DND-41 (cell line): ENCODE data around the gene KCNT1.
"Not testable (repeated sequence)": the region's sequence is repeated elsewhere in the genome, so short reads cannot be mapped to it uniquely, and the experiment has no call there.

Source experiments
- ATAC-seq: fragments of 200-7000 bp; cut with Tn5 transposase; 3 replicates; pipeline ENCODE4 v1.9.1; 2021; ENCODE audit warnings: low read depth; ENCODE audit not compliant: insufficient read depth
- DNase-seq: peaks from one replicate; pipeline ENCODE4 v3.0.0-alpha.2; 2020
- H2AFZ ChIP-seq: 2 replicates; pipeline ENCODE4 v1.6.0; 2012; ENCODE audit warnings: low read depth, low read length
- H3K27ac ChIP-seq: 2 replicates; pipeline ENCODE4 v1.5.1; 2012; ENCODE audit warnings: low read length, inconsistent platforms
- H3K27me3 ChIP-seq: fragments of 200-600 bp; sonication (generic); 2 replicates; pipeline ENCODE4 v1.6.0; 2012; ENCODE audit warnings: low read length, mild to moderate bottlenecking, inconsistent platforms; ENCODE audit not compliant: insufficient read depth, poor library complexity
- H3K36me3 ChIP-seq: 2 replicates; pipeline ENCODE4 v1.5.1; 2012; ENCODE audit warnings: low read length, inconsistent platforms; ENCODE audit not compliant: insufficient read depth
- H3K4me1 ChIP-seq: 2 replicates; pipeline ENCODE4 v1.5.1; 2012; ENCODE audit warnings: mild to moderate bottlenecking, low read length; ENCODE audit not compliant: insufficient read depth
- H3K4me2 ChIP-seq: 2 replicates; pipeline ENCODE4 v1.6.0; 2012; ENCODE audit warnings: mild to moderate bottlenecking, moderate library complexity, low read length, inconsistent platforms; ENCODE audit not compliant: insufficient read depth
- H3K4me3 ChIP-seq, 2 experiments: fragments of 200-600 bp in 1 of 2; shearing (Covaris generic) in 1 of 2; 2 replicates each; pipeline ENCODE4 v1.5.1; 2012 to 2016; ENCODE audit warnings: inconsistent platforms in 2 of 2, low read length in 2 of 2, mild to moderate bottlenecking in 2 of 2, low read depth in 1 of 2, moderate library complexity in 1 of 2
- H3K79me2 ChIP-seq: 2 replicates; pipeline ENCODE4 v1.6.0; 2012; ENCODE audit warnings: low read length, inconsistent platforms; ENCODE audit not compliant: insufficient read depth
- H3K9ac ChIP-seq: 2 replicates; pipeline ENCODE4 v1.6.0; 2012; ENCODE audit warnings: low read depth, mild to moderate bottlenecking, inconsistent platforms, low read length, moderate library complexity
- H3K9me3 ChIP-seq: 2 replicates; pipeline ENCODE4 v1.5.1; 2012; ENCODE audit warnings: low read length, moderate library complexity, mild to moderate bottlenecking, inconsistent platforms; ENCODE audit not compliant: insufficient read depth, severe bottlenecking
- H4K20me1 ChIP-seq: 2 replicates; pipeline ENCODE4 v1.6.0; 2012; ENCODE audit warnings: low read length; ENCODE audit not compliant: insufficient read depth
- EZH2 ChIP-seq: IDR thresholded peaks from 3 replicates; pipeline ENCODE4 v1.6.1; 2012; ENCODE audit warnings: borderline replicate concordance, low read depth, mild to moderate bottlenecking, moderate library complexity, low read length, inconsistent platforms; ENCODE audit not compliant: severe bottlenecking
- TF ChIP-seq, protein P1 (sequence below): IDR thresholded peaks from 2 replicates; pipeline ENCODE4 v1.5.1; 2012; ENCODE audit warnings: borderline replicate concordance, low read length, moderate library complexity, mild to moderate bottlenecking; ENCODE audit not compliant: poor library complexity, severe bottlenecking; ENCODE audit errors: extremely low read depth

KCNT1 gene

DNA sequence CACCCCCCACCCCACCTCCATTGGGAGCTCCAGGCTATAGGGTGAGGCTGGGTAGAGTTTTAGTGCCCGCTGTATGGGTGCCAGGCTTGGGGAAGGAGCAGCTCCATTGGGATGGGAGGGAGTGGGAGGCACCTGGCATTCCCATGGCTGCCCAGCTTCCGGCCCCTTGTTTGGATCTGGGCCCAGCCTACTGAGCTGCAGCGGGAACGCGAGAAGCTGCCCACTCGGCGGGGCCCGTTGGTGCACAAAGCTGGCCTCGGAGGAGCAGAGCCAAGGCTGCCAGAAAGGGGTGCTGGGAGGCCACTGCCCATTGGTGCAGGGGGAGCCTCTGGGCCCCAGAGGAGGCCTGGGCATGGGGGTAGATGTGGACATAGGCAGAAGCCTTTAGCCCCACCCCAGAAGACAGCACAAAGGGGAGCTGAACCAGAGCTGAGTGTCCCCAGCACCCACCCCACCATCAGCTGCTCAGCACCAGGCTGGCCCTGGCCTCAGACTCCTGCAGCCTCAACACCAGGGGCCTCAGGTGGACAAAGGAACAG lies 34.5 kb upstream of the KCNT1 start:
- Histone ChIP-seq H4K20me1 (no peaks in the 10 kb centered on the region), H3K4me2 (no peak overlapping the region), H3K9me3 (no peaks in the 10 kb centered on the region), H2AFZ (no peak overlapping the region), H3K36me3 (no peaks in the 10 kb centered on the region), H3K27ac (no peak overlapping the region), H3K79me2 (no peaks in the 10 kb centered on the region), H3K4me3 (no peak overlapping the region), H3K9ac (no peak overlapping the region), H3K4me1 (no peaks in the 10 kb centered on the region), H3K27me3 (no peaks in the 10 kb centered on the region)
- DNase-seq (no peak), ATAC-seq (no peak)
- TF ChIP-seq EZH2, result no peak
- TF ChIP-seq, protein P1, sequence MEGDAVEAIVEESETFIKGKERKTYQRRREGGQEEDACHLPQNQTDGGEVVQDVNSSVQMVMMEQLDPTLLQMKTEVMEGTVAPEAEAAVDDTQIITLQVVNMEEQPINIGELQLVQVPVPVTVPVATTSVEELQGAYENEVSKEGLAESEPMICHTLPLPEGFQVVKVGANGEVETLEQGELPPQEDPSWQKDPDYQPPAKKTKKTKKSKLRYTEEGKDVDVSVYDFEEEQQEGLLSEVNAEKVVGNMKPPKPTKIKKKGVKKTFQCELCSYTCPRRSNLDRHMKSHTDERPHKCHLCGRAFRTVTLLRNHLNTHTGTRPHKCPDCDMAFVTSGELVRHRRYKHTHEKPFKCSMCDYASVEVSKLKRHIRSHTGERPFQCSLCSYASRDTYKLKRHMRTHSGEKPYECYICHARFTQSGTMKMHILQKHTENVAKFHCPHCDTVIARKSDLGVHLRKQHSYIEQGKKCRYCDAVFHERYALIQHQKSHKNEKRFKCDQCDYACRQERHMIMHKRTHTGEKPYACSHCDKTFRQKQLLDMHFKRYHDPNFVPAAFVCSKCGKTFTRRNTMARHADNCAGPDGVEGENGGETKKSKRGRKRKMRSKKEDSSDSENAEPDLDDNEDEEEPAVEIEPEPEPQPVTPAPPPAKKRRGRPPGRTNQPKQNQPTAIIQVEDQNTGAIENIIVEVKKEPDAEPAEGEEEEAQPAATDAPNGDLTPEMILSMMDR, result no peak

DNA sequence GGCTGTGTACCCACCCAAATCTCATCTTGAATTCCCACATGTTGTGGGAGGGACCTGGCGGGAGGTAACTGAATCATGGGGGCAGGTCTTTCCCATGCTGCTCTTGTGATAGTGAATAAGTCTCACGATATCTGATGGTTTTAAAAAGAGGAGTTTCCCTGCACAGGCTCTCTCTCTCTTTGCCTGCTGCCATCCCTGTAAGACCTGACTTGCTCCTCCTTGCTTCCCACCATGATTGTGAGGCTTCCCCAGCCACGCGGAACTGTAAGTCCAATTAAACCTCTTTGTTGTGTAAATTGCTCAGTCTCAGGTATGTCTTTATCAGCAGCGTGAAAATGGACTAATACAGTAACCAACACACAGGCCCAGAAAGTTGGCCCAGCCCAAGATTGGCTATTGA lies 33.0 kb upstream of the KCNT1 start:
- H3K4me2 ChIP-seq, result not testable (repeated sequence)

DNA sequence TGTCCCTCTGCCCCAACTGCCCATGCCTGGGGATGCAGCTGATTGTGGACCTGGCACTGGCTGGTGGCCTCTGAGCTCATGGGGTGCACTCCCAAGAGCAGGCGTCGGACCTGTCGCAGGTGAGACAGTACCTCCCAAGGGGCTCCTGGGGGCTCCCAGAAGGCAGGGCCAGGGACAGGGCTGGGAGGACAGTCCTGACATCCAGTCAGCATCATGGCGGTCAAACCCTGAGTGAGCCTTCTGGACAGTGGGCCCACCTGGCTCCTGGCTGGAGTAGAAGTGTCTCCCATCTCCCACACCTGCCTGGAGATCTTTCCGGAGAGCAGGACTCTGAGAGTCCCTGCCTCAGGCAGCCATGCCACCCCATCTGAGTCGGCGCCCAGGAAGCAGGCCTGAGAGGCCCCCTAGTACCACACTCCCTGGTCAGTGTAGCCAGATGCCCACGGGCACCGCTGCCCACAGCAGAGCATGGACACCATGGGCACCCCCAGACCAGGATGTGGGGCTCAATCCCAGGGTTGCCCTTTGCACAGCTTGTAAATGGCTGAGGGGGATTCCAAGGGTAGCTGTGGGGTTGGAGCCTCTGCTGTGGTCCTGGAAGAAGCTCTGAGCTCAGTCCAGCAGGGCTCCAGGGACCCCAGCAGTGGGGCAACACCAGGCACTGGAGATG lies 32.2 kb upstream of the KCNT1 start:
- no peaks in the 10 kb centered on the region for H3K36me3 ChIP-seq
- no peaks in the 10 kb centered on the region for H3K27me3 ChIP-seq
- H3K4me1 ChIP-seq, result no peaks in the 10 kb centered on the region
- ATAC-seq, result no peak
- no peaks in the 10 kb centered on the region for H4K20me1 ChIP-seq
- H3K27ac ChIP-seq, result no peak overlapping the region
- H3K79me2 ChIP-seq, result no peaks in the 10 kb centered on the region
- H3K9ac ChIP-seq, result no peak overlapping the region
- H3K9me3 ChIP-seq, result no peaks in the 10 kb centered on the region
- no peak overlapping the region for H2AFZ ChIP-seq
- no peak for DNase-seq
- H3K4me3 ChIP-seq, result no peak overlapping the region
- no peak overlapping the region for H3K4me2 ChIP-seq
- no peak for TF ChIP-seq EZH2
- TF ChIP-seq, protein P1, result no peak

More for the DNA sequence above, 33.0 kb upstream of the KCNT1 start:
- H2AFZ ChIP-seq, H3K27me3 ChIP-seq, DNase-seq, H3K9ac ChIP-seq, H3K4me1 ChIP-seq, H3K79me2 ChIP-seq, H3K9me3 ChIP-seq, H3K4me3 ChIP-seq, H4K20me1 ChIP-seq, H3K27ac ChIP-seq, ATAC-seq, H3K36me3 ChIP-seq: not testable (repeated sequence)

DNA sequence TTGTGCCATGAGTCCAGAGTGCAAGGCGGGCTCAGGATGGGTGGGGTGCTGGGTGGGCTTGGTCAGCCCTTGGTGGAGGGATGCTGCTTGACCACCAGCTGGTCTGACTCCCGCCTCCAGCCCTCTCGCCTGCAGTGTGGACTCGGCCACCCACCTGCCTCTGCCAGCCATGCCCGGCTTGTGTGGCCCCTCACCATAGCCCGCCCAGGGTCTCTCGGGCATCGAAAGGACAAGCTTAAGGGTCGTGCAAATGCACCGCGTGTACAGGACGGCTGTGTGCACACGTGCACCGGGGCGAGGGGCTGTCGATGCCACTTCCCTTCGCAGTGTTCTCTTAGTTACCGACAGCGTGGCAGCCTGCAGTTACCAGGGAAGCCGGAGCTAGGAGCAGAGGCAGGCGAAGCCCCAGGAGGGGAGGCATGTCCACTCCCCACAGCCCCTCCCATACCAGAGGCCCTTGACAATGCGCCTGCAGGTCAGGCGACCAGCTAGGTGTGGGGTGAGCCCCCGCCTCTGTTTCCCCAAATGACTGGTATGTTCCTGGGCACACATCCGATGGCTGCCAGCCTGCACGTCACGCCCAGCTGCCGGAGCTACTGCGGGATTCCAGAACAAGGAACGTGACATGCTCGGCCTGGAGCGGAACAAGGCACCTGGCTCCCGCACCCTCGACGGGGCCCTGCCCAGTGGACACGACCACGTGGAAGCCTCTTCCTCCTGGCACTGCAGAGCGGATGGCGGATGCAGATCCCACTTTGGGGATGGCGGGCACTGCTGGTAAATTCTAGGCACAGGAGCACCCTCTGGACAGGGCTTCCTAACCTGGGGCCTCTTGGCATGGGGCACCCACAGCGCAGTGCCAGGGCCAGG lies 31.0 kb upstream of the KCNT1 start:
- DNase-seq (no peak), ATAC-seq (no peak)
- Histone ChIP-seq H3K27me3 (no peaks in the 10 kb centered on the region), H3K9ac (no peak overlapping the region), H3K4me3 (no peak overlapping the region), H3K79me2 (no peaks in the 10 kb centered on the region), H3K36me3 (no peaks in the 10 kb centered on the region), H3K4me2 (no peak overlapping the region), H3K9me3 (no peaks in the 10 kb centered on the region), H2AFZ (no peak overlapping the region), H3K4me1 (no peaks in the 10 kb centered on the region), H4K20me1 (no peaks in the 10 kb centered on the region), H3K27ac (no peak overlapping the region)
- TF ChIP-seq, protein P1, result no peak
- no peak for TF ChIP-seq EZH2
